ENCODE data around the gene ALPK3. TPM values are rescaled to one million over a fixed set of nuclear protein-coding genes. Genes with fewer than 3 reads are reported as not detected.

The ALPK3 gene
- polyA plus RNA-seq, 3 donors: 14.8 to 27.2 (median 23.8) TPM

DNA sequence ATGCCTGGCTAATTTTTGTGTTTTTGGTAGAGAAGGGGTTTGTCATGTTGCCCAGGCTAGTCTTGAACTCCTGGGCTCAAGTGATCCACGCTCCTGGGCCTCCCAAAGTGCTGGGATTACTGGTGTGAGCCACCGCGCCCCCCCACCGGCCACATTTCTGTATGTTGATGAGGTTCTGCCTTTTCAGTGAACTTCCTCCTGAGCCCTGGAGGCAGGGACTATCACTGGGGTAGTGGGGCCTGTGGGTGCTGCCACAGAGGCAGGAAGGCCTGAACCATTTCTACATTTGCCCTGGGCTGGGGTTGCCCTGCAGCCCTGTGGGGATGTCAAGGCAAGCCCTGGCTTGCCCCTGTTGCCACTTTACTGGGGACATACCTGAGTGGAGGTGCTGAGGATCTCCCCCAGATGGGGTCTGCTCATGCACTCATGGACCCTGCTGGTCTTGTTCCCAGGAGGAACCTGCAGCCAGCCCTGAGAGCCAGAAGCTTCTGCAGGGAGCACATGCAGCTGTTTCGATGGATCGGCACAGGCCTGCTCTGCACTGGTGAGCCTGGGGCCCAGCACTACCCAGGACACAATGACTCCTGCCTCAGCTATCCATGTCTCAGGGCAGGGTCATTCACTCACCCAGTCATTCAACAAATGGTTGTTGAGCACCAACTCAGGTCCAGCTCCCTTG, 73.0 kb downstream of the ALPK3 start:
- no peak for DNase-seq

DNA sequence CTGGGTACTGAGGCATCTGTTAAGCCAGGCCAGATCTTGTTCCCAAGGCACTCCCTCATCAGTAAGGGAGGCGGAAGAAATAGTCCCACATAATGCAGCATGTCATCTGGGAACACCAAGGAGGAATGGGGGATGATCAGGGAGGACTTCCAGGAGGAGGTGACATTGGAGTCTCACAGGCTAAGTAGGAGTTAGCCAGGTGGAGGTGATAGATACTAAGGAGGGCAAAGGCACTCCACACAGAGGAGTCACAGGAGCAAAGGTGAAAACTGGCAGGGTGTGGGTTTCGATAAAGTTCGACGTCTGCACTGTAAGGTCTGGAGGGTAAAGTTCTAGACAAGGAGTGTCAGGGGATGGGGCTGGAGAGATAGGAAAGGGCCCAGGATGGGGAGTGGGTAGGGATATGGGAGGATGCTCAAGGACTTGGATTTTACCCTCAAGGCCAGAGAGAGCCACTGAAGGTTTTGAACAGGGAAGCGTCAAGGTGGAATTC, 73.6 kb downstream of the ALPK3 start:
- DNase-seq: no peak

DNA sequence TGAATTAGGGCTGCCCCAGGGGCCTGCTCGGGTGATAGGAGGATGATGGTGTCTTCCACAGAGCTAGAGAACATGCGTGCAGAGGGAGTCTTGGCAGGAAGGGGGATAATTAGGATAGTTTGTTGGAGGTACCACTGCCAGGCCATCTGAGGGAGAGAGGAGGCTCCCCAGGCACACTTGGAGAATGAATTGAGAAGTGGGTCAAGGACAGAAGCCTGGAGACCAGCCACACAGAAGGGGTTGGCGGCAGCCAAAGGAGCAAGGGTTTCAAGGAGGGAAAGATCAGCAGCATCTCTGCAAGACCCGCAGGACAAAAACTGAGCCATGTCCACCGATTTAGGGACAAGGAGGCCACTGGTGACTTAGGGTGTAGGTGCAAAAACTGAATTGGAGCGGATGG, 74.2 kb downstream of the ALPK3 start:
- no peak for DNase-seq

DNA sequence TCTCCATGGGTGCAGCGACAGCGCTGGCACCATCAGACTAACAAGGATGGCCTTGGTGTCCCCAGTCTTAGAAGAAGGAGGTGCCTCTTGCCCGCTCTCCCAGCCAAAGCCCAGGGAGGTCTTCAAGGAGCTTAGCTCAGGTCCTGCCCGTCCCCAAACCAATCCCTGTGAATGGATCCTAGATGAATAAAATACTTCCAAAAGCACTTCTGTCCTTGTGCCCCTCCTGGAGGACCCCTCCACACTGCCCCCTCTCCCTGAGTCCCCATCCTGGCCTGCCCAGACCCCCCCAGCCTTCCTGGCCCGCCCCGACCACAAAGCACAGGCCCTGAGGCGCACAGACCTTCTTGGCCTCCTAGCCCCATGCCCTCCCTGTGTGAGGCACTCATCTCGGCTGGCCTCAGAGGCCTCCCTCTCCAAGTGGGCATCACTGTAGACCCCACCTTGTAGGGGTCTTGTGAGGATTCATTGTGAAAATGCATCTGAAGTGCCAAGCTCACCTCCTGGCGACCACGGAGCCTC, 75.7 kb downstream of the ALPK3 start:
- DNase-seq: no peak

DNA sequence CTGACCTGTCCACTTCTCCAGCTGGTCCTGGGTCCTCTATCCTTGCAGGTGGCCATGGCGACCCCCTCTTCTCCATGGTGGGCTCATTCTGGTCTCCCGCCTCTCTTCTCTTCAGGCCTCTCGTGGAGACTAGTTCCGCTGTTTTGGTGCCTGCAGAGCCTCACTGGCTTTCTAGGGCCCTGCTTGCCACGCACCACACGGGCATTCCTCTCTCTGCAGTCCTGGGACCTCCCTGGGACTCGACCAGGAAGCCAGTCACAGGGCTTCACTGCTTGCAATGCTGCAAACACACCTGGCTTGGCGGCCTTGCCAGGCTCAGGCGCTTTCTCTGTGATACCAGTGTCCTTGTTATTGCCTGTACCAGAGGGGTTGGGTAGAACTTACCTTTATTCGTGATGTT, 76.5 kb downstream of the ALPK3 start:
- no peak for DNase-seq

DNA sequence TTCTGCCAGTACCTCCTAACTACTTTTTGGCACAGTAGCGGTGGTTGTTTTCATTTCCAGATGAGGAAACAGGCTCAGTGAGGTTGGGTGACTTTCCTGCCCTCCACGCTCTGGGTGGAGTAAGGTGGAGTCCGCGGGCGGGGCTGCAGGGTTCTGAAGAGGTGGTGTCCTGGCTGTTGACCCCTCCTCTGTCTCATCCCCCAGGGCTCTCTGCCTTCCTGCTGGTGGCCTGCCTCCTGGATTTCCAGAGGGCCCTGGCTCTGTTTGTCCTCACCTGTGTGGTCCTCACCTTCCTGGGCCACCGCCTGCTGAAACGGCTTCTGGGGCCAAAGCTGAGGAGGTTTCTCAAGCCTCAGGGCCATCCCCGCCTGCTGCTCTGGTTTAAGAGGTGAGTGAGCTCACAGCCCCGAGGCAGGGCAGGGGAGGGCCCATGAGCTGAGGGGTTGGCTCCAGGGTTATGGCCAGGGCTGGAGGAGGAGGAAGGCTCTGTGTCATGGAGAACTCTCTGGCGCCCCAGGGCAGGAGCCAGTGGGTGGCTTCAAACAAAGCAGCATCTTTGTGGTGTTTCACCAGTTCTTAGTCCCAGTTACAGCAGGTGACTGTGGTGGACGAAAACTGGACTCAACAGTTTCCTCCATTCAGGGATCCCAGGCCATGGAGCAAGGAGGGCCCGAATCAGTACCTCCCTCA, 77.7 kb downstream of the ALPK3 start:
- DNase-seq: no peak

DNA sequence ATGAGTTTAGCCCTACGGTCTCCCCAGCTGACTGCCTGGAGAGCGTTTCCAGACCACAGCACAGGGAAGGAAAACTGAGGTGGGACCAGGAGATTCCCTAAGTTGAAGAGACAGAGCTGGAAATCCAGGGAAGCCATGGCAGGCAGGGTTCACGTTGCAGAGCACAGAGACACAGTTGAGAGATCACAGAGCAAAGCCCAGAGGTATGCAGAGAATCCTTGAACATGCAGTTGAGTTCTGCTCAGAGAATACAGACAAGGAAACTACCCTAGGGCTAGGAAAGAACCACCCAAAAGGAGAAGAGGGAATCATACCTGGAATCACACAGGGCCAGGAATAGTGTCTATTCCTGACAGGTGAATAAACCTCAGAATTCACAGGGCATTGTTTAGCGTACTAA, 81.6 kb downstream of the ALPK3 start:
- no peak for DNase-seq

DNA sequence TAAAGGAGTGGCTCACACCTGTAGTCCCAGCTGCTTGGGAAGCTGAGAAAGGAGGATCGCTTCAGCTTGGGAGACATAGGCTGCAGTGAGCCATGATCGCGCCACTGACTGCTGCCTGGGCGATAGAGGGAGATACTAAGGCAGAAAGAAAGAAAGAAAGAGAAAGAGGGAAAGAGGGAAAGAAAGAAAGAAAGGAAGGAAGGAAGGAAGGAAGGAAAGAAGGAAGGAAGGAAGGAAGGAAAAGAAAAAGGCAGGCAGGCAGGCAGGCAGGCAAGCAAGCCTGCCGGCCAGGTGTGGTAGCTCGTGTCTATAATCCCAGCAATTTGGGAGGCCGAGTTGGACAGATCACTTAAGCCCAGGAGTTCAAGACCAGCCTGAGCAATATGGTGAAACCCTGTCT, 82.6 kb downstream of the ALPK3 start:
- DNase-seq: no peak

DNA sequence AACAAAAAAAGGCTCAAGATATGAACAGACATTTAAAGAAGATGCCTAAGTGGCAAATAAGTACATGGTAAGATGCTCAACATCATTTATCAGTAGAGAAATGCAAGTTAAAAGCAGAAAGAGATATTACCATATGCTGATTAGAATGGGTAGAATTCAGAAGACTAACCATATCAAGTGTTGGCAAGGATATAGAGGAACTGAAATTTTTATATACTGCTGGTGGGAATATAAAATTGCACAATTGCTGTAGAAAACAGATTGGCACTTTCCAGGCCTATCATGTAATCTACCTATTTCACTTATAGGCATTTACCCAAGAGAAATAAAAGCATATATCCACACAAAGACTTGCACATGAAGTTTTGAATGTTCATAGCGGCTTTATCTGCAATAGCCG, 84.4 kb downstream of the ALPK3 start:
- DNase-seq: no peak

DNA sequence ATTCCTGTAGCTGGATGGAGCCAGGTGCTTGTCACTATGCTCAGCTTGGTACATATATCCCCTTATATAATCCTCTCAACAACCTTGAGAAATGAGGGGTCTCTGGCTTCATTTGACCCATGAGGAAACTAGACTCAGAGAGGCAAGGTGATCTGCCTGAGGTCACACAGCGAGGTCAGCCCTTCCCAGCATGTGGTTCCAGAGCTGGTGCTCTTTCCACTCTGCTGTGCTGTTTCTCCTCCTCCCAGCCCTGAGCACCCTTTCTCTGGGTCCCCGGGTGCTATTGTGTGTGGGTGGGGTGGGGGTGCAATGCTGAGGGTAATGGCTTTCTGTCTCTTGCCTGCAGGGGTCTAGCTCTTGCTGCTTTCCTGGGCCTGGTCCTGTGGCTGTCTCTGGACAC, 86.6 kb downstream of the ALPK3 start:
- DNase-seq: no peak

DNA sequence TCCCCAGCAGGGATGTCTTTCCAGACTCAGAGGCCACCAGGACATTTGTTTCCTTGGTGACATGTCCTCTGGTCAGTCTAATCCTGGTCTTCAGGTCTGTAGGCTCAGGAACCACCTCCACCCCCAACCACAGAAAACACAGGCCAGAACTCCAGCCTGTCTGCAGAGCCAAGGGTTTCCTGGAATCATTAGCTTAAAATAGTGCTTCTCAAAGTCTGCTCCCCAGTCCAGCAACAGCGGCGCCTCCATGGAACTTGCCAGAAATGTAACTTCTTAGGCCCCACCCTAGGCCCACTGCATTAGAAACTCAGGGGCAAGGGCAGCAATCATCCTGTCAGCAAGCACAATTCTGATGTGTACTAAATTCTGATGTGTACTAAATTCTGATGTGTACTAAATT, 87.3 kb downstream of the ALPK3 start:
- DNase-seq: no peak

DNA sequence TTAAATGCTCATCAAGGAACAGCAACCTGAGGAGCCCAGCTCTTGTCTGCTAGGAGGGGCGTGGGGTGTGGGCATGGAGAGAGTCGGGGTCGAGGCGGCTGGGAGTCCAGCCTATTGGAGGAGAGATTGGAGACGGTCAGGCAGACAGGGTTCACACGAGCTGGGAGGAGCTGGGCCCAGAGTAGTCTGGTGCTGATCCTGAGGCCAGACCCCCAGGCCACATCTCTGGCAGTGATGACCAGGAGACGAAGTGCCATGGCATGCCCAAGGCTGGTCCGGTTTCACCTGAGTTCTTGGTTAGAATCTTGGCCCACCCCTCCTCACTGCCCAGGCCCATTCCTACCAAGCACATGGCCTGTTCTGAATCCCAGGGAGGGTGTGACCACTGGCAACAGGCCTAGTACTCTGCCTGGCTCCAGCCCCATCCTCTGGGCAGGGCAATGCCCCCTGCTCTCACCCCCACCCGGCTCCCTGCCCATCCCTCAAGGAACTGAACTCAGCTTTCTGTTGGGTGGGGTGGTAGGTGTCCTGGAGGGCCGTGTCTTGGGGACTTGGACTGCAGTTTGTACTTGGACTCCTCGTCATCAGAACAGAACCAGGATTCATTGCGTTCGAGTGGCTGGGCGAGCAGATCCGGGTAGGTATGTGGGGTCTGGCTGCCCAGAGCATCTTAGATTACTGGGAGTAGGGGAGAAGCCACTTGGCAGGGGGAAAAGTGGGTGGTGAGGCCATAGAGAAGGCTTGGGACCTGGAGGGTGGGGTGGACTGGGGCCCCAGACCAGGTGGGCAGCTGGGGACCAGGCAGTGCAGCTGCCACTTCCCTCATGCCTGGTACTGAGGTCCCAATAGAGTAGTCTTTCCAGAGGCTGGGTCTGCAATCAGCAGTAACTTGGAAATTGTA, 88.1 kb downstream of the ALPK3 start:
- DNase-seq: no peak

DNA sequence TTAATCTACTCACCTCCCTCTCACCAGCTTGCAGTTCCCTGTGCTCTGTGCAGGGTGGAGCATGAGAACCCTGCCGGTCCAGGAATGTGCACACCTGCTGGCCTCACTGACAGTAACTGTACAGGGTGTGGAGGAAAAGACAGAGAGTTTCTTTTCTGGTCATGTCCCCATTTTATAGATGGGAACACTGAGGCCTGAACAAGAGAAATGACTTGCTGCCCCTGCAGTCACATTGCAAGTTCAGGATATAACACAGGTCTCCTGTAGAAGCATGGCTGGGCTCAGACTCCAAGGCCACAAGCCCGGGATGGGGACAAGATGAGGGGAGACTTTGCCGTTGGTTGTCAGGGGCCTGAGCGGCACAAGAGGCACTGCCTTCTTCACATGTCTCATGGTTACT, 90.6 kb downstream of the ALPK3 start:
- no peak for DNase-seq

DNA sequence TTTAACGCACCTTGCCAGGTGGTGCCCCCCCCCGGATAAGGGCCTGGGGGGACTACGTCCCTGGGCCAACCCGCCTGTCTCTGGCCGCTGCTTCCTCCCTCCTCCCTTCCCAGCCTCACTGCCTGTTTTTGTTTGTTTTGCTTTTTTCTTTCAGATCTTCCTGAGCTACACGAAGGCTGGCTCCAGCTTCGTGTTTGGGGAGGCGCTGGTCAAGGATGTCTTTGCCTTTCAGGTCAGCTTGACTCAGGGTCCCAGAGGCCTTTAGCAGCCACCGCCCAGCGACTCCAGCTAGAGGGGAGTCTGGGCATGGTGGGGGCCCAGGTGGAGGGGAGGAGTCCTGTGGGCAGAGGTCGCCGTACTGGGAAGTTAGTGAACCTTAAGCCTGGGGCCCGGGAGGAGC, 91.4 kb downstream of the ALPK3 start:
- no peak for DNase-seq

DNA sequence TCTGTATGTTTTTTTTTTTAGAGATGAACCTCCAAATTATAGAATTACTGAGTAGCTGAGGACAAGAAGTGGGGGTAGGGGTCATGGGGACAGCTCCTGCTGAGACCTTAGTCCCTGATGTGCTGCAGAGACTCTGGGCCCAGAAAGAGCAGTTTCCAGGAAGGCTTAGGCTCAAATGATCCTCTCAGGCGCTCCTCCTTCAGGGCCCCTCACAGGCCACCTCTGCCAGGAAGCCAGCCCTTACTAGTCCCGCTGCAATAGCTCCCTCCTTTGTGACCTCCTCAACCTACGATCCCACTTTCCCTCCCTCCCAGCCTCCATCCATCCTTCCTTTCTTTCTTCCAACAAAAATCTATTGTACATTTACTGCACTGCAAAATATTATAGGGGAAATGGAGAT, 91.9 kb downstream of the ALPK3 start:
- no peak for DNase-seq

DNA sequence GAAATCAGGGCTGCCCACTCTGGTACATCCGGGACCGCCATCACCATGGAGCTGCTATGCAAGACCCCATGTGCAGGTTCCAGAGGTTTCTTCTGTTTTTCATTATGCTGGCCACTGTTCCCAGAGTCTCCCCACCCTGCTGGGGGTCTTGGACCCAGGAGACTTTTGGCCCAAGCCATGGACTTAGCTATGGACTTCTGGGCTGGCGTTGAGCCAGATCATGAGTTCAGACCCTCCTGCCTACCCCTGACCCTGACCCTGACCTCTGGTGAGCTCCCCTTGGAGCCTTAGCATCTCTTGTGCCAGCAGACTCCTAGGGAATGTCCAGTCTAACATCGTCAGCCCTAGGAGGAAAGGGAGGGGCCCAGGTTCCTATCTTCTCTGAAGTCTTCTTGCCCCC, 92.6 kb downstream of the ALPK3 start:
- DNase-seq: no peak

DNA sequence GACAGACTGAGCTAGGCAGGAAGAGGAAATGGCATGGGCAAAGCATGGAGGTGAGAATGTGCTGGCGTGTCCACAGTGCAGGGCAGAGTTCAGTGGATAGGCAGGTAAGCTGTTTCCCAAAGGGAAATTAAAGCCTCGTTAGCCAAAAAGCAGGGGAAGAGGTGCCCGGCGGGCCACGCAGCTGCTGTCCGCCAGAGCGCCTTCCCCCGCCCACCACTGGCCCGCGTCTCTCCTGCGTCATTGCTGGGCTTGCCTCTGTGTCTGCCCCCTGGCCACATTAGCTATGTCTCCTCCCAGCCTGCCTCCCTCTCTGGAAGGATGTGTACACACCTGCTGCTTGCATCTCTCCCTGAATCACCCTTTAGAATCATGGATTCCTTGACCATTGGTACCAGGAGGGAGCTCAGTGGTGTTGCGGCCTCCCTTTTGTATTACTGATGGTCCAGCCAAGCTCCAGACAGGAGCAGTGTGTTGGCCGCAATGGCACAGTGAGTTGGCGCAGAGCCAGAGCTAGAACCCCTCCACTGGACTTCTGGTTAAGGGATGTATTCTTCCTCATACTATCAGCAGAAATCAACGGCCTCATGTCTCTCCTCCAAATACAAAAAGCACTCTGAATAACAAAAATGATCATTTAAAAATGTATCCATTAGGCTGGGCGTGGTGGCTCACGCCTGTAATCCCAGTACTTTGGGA, 93.9 kb downstream of the ALPK3 start:
- no peak for DNase-seq

DNA sequence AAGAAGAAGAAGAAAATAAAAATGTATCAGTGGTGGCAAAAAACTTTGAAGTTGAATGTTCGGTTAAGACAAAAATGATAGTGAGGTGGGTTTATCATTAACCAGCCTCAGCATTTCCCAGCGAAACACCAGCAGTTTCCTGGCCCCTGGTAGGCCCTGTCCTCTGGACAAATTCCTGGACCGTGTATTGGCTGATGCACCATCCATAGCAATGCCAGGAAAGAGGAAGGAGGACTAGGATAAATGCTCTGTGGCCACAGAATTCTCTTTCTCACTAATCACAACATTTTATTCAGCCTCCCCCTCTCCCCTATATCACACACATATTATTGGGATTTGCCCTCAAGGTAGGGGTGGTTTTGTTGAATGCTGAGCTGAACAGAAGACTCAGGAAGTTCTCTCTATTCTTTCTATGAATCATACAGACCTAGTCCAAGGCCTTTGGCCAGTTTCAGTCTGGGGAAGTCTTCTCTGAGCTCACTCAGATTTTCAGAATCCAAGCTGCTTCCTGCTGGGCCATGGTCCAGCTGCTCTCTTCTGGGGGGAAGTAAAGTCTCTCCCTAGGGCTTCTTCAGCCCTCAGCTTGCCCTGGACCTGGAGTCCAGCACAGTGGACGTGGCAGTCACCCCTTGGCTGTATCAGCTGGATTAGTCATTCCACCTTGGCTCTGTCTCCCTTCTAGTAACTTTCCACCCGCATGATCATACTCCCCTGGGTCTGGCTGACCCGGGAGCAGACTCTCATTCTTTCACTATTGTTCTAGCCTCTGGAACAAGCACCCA, 94.9 kb downstream of the ALPK3 start:
- no peak for DNase-seq

DNA sequence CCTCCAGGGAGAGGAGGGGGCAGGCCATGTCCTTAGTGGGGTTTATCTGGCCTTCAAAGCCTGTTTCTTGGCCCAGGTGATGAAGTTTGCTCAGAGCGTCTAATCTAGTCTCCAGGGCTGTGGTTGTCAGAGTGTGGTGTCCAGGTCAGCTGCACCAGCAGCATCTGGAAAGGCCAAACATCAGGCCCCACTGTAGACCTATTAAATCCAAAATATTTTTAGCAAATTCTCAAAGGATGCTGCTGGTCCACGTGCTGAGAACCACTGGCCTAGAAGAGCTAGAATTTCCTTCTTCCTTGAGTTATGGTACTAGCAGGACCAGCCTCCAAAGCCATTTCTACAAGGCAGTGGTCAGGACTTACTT, 96.2 kb downstream of the ALPK3 start:
- no peak for DNase-seq

DNA sequence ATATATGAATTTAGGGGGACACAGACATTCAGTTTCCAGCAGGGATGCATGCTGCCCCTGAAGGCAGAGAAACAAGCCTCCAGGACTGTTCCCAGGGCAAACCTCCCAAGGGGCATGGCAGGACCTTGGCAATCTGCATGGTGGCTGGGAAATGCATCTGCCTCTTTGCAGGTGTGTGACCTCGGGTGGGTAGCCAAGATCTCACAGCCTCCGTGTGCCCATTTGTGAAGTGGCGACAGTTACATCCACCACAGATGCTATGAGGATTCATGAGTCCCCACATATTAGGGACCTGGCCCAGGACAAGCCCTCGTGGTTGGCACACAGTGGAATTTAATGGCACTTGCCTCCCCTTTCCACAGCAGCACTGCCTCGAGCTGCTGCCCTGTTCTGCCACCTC, 97.2 kb downstream of the ALPK3 start:
- DNase-seq: no peak

Data from renal pelvis (tissue), 4 donors.